GM18505 (cell line): Measurements from ENCODE around the gene SLF1.

ENCODE experiments used
- ATAC-seq: cut with Tn5 transposase; IDR thresholded peaks from one replicate; pipeline ENCODE4 v1.9.1; 2021; ENCODE audit not compliant: unreplicated experiment
- POLR2A ChIP-seq: IDR thresholded peaks from 4 replicates; pipeline ENCODE4 v1.6.1; 2011; ENCODE audit warnings: borderline replicate concordance; ENCODE audit not compliant: insufficient read depth, insufficient read length; ENCODE audit errors: extremely low read depth

The SLF1 gene

GRCh38 chr5:94623877-94624276 is 5.4 kb downstream of the SLF1 start:
- no peak for TF ChIP-seq POLR2A
- ATAC-seq = no peak

GRCh38 chr5:94627191-94627590 is 8.7 kb downstream of the SLF1 start:
- no peak for ATAC-seq
- TF ChIP-seq POLR2A = no peak

GRCh38 chr5:94632024-94632423 is 13.6 kb downstream of the SLF1 start:
- no peak for TF ChIP-seq POLR2A
- peak; percentile 98 for ATAC-seq

- no peak for TF ChIP-seq POLR2A
Observed at GRCh38 chr5:94640176-94640575, 21.7 kb downstream of the SLF1 start.

GRCh38 chr5:94645053-94645452 is 26.6 kb downstream of the SLF1 start:
- no peak for ATAC-seq
- TF ChIP-seq POLR2A = no peak

More at GRCh38 chr5:94640176-94640575, 21.7 kb downstream of the SLF1 start:
- no peak for ATAC-seq

GRCh38 chr5:94646758-94647157 is 28.3 kb downstream of the SLF1 start:
- TF ChIP-seq POLR2A = no peak
- ATAC-seq = no peak

GRCh38 chr5:94649874-94650273 is 31.4 kb downstream of the SLF1 start:
- TF ChIP-seq POLR2A = no peak
- ATAC-seq = no peak

GRCh38 chr5:94658272-94658671 is 39.8 kb downstream of the SLF1 start:
- no peak for TF ChIP-seq POLR2A
- ATAC-seq = no peak

GRCh38 chr5:94660506-94660905 is 42.0 kb downstream of the SLF1 start:
- no peak for TF ChIP-seq POLR2A
- ATAC-seq = no peak

GRCh38 chr5:94661086-94661485 is 42.6 kb downstream of the SLF1 start:
- TF ChIP-seq POLR2A = no peak
- no peak for ATAC-seq

GRCh38 chr5:94667937-94668336 is 49.5 kb downstream of the SLF1 start:
- TF ChIP-seq POLR2A = no peak
- ATAC-seq = no peak

- no peak for TF ChIP-seq POLR2A
- ATAC-seq = no peak
Observed at GRCh38 chr5:94670726-94671125, 52.3 kb downstream of the SLF1 start.

- no peak for TF ChIP-seq POLR2A
- ATAC-seq = no peak
Observed at GRCh38 chr5:94672746-94673145, 54.3 kb downstream of the SLF1 start.

GRCh38 chr5:94674490-94675382 is 56.3 kb downstream of the SLF1 start:
- TF ChIP-seq POLR2A = no peak
- no peak for ATAC-seq
